PFSK-1 (cell line): ENCODE measurements around the gene IARS1.

ENCODE experiments used
- POLR2AphosphoS5 ChIP-seq: IDR thresholded peaks from 2 replicates; pipeline ENCODE4 v1.6.1; 2012; ENCODE audit warnings: low read depth, mild to moderate bottlenecking, control low read depth, low read length, moderate library complexity
- SIN3A ChIP-seq: IDR thresholded peaks from 2 replicates; pipeline ENCODE4 v1.6.1; 2012; ENCODE audit warnings: mild to moderate bottlenecking, low read length, moderate library complexity, borderline replicate concordance; ENCODE audit not compliant: insufficient read depth
- TAF1 ChIP-seq: IDR thresholded peaks from 2 replicates; pipeline ENCODE4 v1.6.1; 2012; ENCODE audit warnings: low read length, control low read depth, borderline replicate concordance; ENCODE audit not compliant: insufficient read depth
- TF ChIP-seq, protein P1 (sequence below), 2 experiments: IDR thresholded peaks; 2 replicates each; pipeline versions ENCODE4 v1.6.1 to v1.8.0; 2011 to 2012; ENCODE audit warnings: low read depth in 2 of 2, low read length in 2 of 2, control low read depth in 1 of 2, inconsistent platforms in 1 of 2, mild to moderate bottlenecking in 1 of 2, moderate library complexity in 1 of 2; ENCODE audit not compliant: insufficient read depth in 1 of 2

DNA sequence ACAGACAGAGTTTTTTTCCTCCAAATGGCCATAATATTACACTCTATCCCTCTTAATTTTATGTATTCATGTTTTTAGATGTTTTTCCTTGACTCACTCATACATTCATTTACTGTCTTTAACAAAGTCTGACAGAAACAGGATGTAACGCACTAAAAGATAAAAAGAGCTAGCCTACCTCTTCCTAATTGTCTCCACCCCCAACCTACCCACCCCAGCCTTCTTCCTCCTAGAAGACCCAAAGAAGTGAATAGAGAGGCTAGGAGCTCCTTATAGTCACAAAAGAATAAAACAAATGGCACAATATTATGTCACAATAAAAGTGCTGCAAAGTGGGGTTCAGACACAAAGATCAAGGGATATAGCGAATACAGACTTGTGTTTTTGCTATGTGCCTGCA is 30.9 kb upstream of the IARS1 start:
- TF ChIP-seq TAF1 (no peak), SIN3A (no peak), POLR2AphosphoS5 (no peak)
- TF ChIP-seq, protein P1, sequence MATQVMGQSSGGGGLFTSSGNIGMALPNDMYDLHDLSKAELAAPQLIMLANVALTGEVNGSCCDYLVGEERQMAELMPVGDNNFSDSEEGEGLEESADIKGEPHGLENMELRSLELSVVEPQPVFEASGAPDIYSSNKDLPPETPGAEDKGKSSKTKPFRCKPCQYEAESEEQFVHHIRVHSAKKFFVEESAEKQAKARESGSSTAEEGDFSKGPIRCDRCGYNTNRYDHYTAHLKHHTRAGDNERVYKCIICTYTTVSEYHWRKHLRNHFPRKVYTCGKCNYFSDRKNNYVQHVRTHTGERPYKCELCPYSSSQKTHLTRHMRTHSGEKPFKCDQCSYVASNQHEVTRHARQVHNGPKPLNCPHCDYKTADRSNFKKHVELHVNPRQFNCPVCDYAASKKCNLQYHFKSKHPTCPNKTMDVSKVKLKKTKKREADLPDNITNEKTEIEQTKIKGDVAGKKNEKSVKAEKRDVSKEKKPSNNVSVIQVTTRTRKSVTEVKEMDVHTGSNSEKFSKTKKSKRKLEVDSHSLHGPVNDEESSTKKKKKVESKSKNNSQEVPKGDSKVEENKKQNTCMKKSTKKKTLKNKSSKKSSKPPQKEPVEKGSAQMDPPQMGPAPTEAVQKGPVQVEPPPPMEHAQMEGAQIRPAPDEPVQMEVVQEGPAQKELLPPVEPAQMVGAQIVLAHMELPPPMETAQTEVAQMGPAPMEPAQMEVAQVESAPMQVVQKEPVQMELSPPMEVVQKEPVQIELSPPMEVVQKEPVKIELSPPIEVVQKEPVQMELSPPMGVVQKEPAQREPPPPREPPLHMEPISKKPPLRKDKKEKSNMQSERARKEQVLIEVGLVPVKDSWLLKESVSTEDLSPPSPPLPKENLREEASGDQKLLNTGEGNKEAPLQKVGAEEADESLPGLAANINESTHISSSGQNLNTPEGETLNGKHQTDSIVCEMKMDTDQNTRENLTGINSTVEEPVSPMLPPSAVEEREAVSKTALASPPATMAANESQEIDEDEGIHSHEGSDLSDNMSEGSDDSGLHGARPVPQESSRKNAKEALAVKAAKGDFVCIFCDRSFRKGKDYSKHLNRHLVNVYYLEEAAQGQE (IDR thresholded peaks at IDR 0.05; ENCODE audit: insufficient read depth in 1 of 2, low read depth in 2 of 2, low read length in 2 of 2), result no peak
